Mucosa of descending colon (tissue), 3 donors: ENCODE results near the gene TLE3. TPM values are rescaled to one million over a fixed set of nuclear protein-coding genes. Genes with fewer than 3 reads are reported as not detected.

Experiments
- ATAC-seq: fragments of 200-7000 bp; cut with Tn5 transposase; one replicate; pipeline ENCODE4 v1.9.1; 2020; ENCODE audit warnings: mild to moderate bottlenecking, moderate library complexity
- DNase-seq, 3 donors: peaks; one replicate each; pipeline ENCODE4 v3.0.0-alpha.2; 2020
- H3K36me3 ChIP-seq: fragments of 200-600 bp; one replicate; pipeline ENCODE4 v1.8.0; 2021; ENCODE audit warnings: low read depth, mild to moderate bottlenecking
- H3K4me1 ChIP-seq: fragments of 200-600 bp; one replicate; pipeline ENCODE4 v1.8.0; 2021; ENCODE audit warnings: low read depth, mild to moderate bottlenecking
- H3K4me3 ChIP-seq: fragments of 200-600 bp; one replicate; pipeline ENCODE4 v1.8.0; 2021; ENCODE audit warnings: mild to moderate bottlenecking
- H3K9me3 ChIP-seq: fragments of 200-600 bp; one replicate; pipeline ENCODE4 v1.8.0; 2021; ENCODE audit warnings: mild to moderate bottlenecking
- CTCF ChIP-seq: fragments of 200-600 bp; IDR thresholded peaks from one replicate; pipeline ENCODE4 v1.8.0; 2022; ENCODE audit warnings: antibody characterized with exemption, mild to moderate bottlenecking
- intact Hi-C, 2 donors: fragments of 100-400 bp; cut with DNase I in 1 of 2; cut with micrococcal nuclease in 1 of 2; formaldehyde crosslinking; loops; one replicate each; pipeline versions ENCODE4 v1.11.0 to v1.11.1; 2022; cut with DNase I, micrococcal nuclease
- total RNA-seq, 3 donors: library from RNA; stranded (reverse); fragmentation: NEBNext Ultra II Directional in 2 of 3; extraction: Animal tissue kit (Norgen Biotek cat#: 25700) in 2 of 3; gene quantifications; one replicate each; pipeline versions ENCODE4 v1.2.1 to v1.2.4, GENCODE V29; 2021 to 2023
- donor health status: DM: no; HTN: no; CAD: no; lungs with moderate emphysema.
- donor health status: DM: no; HTN: no; CAD: no.
- donor health status: DM: no; HTN: yes; CAD: no.

Gene TLE3
- total RNA-seq, 3 donors from 2014 or later: 77.6 to 123 (median 103) TPM

DNA sequence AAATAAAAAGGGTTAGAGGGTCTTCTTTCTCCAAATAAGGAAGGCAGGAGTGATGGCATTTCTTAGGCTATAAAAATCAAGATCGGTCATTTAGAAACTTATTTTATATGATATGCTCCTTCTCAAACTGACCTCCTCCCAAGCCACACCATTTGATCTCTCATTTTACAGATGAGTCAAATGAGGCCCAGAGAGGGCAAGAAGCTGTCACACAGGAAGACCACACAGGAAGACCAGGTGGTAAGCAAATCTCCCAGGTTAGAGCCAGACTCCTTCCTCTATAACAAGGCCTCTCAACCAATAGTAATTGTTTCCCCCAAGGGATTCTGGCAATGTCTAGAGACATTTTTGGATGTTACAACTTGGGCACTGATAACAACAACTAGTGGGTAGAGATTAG lies 13.8 kb downstream of the TLE3 start:
- Histone ChIP-seq H3K4me3 (no peak overlapping the region), H3K4me1 (peaks cover 7% of the 10 kb centered on the region), H3K9me3 (no peaks in the 10 kb centered on the region), H3K36me3 (peaks cover 3% of the 10 kb centered on the region)
- no peak for ATAC-seq
- intact Hi-C loops: no loop called here
- no peak for DNase-seq
- TF ChIP-seq CTCF: no peak

DNA sequence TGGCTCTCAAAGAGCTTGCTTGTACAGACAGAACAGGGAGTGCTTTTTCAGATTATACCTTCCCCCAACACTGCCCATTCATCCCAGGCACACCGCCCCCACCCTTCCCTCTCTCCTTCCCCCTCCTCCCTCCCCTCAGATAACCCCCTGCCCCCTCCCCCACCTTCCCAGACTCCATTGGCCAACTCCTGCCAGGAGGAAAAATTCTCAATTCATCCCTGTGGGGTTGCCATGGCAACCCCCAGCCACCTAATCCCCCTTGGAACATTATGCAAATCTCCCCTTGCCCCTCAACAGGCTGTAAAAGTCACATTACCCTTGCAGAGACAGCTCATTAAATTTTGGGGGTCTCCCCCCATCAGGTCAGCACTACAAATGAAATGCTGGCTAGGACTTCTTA lies 14.3 kb downstream of the TLE3 start:
- ATAC-seq: no peak
- Histone ChIP-seq H3K9me3 (no peaks in the 10 kb centered on the region), H3K4me1 (peaks cover 6% of the 10 kb centered on the region), H3K4me3 (no peak overlapping the region), H3K36me3 (peaks cover 3% of the 10 kb centered on the region)
- intact Hi-C loops: no loop called here
- DNase-seq: no peak
- TF ChIP-seq CTCF: no peak

DNA sequence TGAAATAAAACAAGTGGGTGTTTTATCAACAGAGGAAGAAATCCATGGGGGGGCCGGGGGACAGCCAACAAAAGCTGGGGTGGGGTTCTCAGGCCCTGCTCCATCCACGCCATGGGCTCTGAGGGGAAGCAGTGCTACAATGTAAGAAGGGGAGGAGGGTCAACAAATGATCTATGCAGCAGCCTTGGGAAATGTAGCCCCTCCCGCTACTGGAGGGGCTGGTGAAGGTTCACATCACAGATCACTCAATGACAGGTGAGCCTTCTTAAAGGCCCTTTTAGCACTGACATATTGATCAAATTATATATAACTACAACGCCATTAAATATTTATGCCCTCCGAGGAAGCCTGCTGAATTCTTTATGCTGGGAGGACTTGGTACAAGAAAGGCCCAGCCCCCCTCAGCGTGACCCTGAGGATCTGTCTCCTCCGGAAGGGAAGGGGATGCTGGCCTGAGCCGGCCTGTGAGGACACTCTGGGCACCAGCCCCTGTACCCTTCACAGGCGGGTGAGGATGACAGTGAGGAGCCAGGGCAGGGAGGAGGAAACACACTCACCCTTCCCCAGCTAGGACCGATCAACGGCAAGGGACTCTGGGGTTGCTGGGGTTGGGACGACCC lies 15.3 kb downstream of the TLE3 start:
- ATAC-seq (no peak), DNase-seq (no peak)
- Histone ChIP-seq H3K4me3 (no peak overlapping the region), H3K36me3 (peaks cover 3% of the 10 kb centered on the region), H3K9me3 (no peaks in the 10 kb centered on the region), H3K4me1 (peaks cover 6% of the 10 kb centered on the region)
- TF ChIP-seq CTCF: no peak
- intact Hi-C loops: no loop called here

DNA sequence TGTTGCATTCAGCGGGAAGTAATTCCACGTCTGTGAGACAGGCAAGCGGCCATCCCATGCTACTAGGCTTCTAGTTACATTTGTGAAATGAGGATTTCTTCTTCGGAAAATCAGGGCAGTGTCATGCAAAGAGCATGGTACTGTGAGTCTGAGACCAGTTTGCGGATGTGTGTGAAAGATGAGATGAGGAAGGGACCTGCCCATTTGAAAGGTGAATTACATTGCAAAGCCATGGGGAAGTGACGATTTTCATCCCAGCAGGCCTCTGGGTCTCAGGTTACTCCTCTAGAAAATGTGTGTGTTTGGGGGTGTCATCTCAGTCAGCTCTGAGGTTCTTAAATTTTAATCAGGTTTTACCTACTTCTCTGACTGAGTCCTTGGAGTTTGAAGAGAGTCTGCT lies 16.1 kb downstream of the TLE3 start:
- H3K36me3 ChIP-seq: peaks cover 3% of the 10 kb centered on the region
- H3K4me1 ChIP-seq: peaks cover 6% of the 10 kb centered on the region
- H3K4me3 ChIP-seq: no peak overlapping the region
- DNase-seq (no peak), ATAC-seq (no peak)
- intact Hi-C loops: no loop called here
- no peaks in the 10 kb centered on the region for H3K9me3 ChIP-seq
- TF ChIP-seq CTCF: no peak

GRCh38 chr15:70080347-70080746 lies 17.4 kb downstream of the TLE3 start:
- peaks cover 3% of the 10 kb centered on the region for H3K36me3 ChIP-seq

More at GRCh38 chr15:70080347-70080746, 17.4 kb downstream of the TLE3 start:
- ATAC-seq (no peak), DNase-seq (no peak)
- TF ChIP-seq CTCF: no peak
- H3K9me3 ChIP-seq: no peaks in the 10 kb centered on the region
- peaks cover 6% of the 10 kb centered on the region for H3K4me1 ChIP-seq
- intact Hi-C loops: no loop called here
- H3K4me3 ChIP-seq: no peak overlapping the region
